ENCODE data around the gene AXIN1.
"Not testable (repeated sequence)": the region's sequence is repeated elsewhere in the genome, so short reads cannot be mapped to it uniquely, and the experiment has no call there.

The AXIN1 gene

GRCh38 chr16:331181-331814 lies 21.2 kb downstream of the AXIN1 start:
- DNase-seq, result not testable (repeated sequence)

DNA sequence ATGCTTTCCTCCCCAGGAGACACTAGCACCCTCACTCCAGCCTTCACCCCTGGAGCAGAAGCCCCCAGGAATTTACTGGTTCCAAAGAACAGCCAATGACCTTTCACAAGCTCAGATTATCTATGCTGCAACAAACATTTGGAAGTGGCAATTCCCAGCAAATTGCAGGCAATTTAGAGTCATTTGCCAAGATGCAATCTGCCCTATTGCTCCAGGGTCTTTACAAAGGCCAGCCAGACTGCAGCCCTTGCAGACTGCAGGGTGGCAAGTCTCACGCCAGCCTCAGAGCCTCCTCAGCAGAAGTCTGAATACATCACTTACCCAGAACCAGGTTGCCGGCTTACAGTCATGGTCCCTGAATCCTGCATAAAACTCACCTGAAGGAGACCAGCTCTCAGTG lies 21.8 kb downstream of the AXIN1 start:
- no peak for DNase-seq

- DNase-seq, result no peak
Measured at GRCh38 chr16:325375-326145, 27.0 kb downstream of the AXIN1 start.

DNA sequence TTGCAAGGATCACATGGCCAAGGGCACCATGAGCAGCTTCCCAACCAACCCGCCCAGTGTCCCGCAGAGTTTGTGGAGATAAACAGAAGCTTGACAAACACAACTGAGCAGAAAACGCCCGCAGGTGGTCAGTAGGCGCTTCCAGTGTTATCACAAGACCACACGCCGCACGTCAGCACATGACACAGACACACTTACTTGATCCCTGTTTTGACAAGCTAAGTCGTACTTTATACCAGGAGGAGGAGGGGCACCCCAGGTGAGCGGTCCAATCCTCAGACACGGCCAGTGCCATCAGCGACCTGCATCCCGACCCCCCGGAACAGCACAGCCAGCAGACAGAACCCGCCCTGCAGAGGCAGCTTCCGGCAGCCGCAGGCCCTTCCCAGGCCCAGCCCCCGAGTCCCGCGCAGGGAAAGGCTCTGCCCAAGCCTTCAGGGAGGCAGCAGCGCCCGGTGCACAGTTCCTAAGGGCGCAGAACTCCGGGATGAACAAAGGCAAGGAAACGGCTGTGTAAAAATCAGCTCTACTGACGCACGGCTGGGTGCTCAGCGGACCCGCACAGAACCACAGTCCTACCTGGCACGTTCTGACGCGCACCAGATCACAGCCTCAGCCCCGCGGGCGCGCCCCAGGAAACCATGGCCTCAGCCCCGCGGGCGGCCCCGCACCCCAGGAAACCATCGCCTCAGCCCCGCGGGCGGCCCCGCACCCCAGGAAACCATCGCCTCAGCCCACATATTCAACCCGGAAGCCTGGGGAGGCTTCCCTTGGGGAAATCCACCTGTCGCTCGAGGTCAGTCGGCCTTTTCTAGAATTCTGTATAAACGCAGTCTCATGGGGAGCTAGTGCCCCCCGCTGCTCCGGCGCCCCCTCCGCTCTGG lies 27.8 kb downstream of the AXIN1 start:
- no peak for DNase-seq

DNA sequence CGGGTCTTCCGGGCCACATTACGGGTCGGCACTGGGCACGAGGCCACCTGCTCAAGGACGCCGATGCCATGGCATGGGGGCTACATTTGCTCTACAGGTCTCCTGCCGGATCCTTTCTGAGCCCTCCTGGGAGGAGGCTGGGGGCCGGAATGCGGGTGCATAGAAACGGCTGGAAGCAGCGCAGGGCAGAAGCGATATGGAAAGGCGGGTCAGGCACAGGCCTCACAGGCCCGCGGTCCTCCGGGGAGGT lies 28.4 kb downstream of the AXIN1 start:
- DNase-seq, result no peak

DNA sequence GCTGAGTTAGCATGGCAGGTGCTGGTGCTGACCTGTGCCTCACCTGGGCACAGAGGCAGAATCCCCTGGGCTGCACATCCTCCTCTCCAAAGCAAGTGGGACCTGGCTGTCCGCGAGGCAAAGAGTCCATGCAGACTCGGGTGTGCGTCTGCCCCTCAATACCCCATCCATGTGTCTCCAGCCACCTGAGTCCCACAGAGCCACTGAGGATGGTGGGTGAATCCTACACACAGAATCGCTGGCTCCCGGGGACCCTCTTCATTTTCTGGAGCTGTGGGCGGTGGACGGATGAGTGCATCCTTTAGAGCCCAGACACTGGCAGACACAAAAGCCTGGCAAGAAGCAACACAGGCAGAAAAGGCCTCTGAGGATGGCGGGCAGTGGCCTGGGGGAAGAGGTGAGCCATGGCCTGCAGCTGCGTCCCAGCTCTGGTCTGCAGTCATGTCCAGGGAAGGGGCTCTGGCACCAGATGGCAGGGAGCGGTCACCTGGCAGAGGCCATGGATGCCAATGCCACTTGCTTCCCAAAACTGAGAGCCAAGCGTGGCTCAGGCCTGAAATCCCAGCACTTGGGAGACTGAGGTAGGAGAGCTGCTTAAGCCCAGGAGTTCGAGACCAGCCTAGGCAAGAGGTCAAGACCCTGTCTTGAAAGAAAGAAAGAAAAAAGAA lies 29.9 kb downstream of the AXIN1 start:
- DNase-seq, result no peak

DNA sequence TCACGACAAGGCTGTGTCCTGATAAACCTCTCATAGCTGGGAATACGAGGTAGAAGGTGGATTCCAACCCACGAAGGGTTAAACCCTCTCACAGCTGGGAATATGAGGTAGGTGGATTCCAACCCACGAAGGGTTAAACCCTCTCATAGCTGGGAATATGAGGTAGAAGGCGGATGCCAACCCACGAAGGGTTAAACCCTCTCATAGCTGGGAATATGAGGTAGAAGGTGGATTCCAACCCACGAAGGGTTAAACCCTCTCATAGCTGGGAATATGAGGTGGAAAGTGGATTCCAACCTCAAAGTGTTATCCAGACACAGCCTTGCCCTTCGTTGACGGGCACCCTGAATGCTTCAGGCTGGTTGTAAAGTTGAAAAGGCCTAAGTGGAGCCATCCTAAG lies 31.0 kb downstream of the AXIN1 start:
- no peak for DNase-seq

- DNase-seq, result no peak
Measured at GRCh38 chr16:320206-320605, 32.3 kb downstream of the AXIN1 start.

DNA sequence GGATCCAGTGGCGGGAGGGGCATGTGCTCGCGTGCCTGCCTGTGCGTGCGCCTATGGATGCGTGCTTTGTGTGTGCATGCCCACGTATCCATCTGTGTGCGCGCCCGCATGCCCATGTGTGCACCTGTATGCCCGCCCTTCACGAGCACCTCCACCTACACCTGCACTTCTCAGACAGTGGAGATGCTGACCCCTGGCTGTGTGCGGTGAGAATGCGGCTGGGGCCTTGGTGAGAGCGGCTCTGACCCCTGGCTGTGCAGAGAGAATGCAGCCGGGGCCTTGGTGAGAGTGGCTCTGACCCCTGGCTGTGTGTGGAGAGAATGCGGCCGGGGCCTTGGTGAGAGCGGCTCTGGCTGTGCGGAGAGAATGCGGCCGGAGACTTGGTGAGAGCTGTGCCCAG lies 33.9 kb downstream of the AXIN1 start:
- no peak for DNase-seq

- DNase-seq, result no peak
Measured at GRCh38 chr16:317583-317982, 34.9 kb downstream of the AXIN1 start.

- DNase-seq, result no peak
Measured at GRCh38 chr16:316741-317464, 35.6 kb downstream of the AXIN1 start.

DNA sequence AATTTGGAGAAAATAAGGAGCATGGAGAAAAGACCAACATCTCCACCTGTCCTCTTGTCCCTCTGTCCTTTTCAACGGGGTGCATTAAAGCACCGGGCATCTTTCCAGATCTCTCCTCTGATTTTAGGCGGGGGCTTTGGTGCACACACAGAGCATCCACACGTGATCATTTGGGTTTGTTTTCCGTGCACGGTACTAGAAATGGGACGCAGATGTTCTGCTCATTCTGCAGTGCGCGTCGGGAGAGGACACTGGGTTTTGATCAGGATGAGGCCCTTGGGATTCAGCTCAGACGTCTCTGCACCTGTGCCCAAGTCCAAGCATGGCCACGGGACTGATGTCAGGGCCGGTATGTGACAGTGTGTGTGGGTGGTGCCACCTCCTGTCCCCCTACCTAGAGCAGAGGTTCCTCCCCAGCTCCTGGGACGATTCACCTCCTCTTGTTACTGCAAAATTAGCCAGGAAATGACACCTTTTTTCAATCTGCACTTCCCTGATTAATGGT lies 37.7 kb downstream of the AXIN1 start:
- DNase-seq, result no peak

DNA sequence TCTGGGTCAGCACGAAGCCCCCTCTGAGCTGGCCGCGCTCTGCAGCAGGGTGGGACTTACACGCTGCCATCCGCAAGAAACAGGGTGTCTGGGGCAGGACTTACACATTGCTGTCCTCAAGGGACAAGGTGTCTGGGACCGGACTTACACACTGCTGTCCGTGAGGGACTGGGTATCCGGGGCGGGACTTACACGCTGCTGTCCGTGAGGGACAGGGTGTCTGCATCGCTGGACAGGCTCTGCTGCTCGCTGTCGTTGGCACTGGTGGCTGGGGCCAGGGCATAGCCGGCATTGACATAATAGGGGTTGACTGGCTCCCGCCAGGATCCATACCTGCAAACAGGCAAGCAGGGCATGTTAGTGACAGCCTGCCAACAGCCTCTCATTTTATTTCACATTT lies 38.2 kb downstream of the AXIN1 start:
- no peak for DNase-seq

- DNase-seq, result no peak
Measured at GRCh38 chr16:311725-312124, 40.8 kb downstream of the AXIN1 start.

- DNase-seq, result no peak
Measured at GRCh38 chr16:309476-309875, 43.0 kb downstream of the AXIN1 start.

DNA sequence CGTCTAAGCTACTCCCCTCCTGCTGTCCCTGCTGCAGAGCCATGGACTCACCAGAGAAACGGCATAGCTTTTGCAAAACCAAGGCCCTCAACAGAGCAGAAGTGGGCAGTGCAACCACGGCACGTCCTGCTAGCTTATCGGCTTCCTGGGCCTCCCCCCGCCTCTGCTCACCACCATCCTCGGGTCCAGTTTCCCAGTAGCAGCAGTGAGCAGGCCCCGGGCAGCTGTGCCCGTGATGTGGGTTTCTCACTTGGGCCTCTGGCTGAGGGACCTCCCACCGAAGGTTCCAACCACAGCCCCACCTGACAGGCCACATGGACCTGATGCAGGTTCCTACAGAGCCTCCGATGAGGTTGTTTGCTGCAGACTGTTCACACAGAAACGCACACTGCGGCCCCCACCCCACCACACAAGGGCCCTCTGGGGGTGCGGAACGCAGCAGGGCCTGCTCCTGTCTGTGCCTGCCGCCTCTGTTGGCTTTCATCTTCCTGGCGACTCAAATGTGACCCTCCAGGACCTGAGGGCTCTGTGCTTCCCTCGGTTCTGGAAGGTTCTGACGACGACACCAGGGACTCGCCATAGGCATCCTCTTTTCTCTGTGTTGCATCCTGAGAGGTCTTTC lies 44.7 kb downstream of the AXIN1 start:
- no peak for DNase-seq

DNA sequence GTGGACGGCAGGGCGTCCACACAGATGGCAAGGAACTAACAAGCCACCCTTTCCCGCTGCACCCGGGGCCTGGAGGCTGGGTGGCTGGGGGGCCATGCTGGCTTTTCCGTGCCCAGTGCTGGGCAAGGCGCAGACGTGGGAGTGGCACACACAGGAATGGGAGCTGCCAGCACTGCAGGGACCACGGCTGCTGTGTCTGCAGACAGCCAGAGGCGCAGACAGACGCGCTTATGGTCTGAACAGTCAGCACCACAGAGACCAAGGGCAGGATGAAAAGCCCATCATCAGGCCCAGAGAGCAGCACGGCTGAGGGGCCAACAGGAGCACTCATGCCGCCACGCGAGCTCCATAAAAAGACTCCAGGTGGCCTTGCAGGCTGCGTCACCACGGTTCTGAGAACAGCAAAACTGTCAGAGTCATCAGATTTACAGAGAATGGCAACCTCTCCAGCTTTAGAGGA lies 45.6 kb downstream of the AXIN1 start:
- DNase-seq, result no peak

DNA sequence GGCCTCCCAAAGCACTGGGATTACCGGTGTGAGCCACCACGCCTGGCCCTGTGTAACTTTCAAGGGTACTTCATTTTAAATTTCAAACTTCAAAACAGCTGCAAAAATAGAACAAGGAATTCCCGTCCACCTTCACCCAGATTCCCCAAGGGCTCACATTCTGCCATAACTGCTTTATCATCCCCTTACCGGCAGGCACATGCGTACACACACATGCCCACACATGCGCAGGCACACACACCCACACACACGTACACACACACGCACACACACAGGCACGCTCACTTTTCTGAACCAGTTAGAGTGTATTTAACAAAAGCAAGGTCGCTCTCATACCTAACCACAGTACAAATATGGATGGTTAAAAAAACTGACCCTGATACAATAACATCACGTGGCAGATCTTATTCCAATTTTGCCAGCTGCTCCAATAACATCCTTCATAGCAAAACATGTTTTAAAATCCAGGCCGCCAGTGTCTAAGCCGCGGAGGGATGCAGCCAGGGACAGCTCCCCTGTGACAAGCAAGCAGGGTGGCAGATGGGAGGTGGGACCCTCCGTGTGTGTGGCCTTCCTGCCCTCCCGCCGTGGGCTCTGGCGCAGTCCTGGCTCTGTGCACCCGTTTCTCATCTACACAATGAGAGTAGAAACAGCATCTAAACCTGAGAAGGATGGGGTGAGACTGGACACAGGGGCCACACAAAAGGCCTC lies 46.5 kb downstream of the AXIN1 start:
- DNase-seq, result no peak

DNA sequence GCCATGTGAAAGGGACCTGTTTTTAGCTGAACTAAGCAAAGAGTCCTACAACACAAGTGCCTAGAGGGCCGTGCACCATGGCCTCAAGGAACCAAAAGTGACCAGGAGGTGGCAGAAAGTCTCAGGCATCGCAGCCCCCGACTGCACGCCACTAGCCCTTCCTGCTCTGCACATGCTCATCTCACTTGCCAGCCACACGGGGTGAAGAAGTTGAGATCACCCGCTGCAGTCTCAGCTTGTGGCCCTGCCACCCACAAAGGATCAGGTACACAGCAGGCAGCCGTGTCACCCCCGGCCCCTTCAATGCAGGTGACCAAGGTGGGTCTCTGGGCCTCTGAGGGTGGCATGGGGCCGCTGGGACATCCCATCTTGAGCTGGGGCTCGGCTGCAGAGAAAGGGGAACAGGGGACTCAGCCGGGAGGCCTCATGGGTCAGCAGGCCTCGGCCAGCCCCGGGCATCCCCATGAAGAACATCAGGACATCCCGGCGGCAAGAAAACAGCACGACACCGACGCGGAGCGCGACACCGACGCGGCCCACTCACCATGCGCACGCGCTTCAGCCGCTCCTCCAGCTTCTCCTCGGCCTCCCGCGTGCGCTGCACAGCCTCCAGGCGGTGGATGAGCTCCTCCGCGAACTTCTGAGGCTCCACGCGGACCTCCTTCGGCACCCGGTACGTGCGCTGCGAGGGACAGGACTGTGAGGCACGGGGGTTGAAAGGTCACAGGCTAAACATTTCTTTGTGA lies 48.6 kb downstream of the AXIN1 start:
- DNase-seq, result no peak

- DNase-seq, result no peak
Measured at GRCh38 chr16:301950-302349, 50.6 kb downstream of the AXIN1 start.

- DNase-seq, result no peak
Measured at GRCh38 chr16:301235-301634, 51.3 kb downstream of the AXIN1 start.
